NCI-H2081 treated with DMSO at 0.1 percent for 48 hours (cell line): ENCODE results near the gene SIRPD.
"Not testable (repeated sequence)": the region's sequence is repeated elsewhere in the genome, so short reads cannot be mapped to it uniquely, and the experiment has no call there.

Experiments
- DNase-seq: peaks from one replicate; lab custom pipeline; 2025; lab: John Stamatoyannopoulos, UW

SIRPD gene

GRCh38 chr20:1557605-1558004 is at the start of gene SIRPD:
Gene SIRPD, minus strand, starts transcription at chr20:1557705. Its CDS starts 52 bp downstream, at chr20:1557653.
- no peak for DNase-seq

- DNase-seq, result no peak
These were observed 43.2 kb upstream of the SIRPD start for GRCh38 chr20:1600736-1601135.

- no peak for DNase-seq
These were observed 37.8 kb upstream of the SIRPD start for GRCh38 chr20:1595333-1595732.

- DNase-seq, result no peak
These were observed 31.3 kb upstream of the SIRPD start for GRCh38 chr20:1588533-1589460.

GRCh38 chr20:1587781-1588532 is 30.5 kb upstream of the SIRPD start:
- no peak for DNase-seq

- no peak for DNase-seq
These were observed 22.0 kb upstream of the SIRPD start for GRCh38 chr20:1579488-1579887.

- no peak for DNase-seq
These were observed 20.4 kb upstream of the SIRPD start for GRCh38 chr20:1577906-1578305.

- DNase-seq, result not testable (repeated sequence)
These were observed 19.8 kb upstream of the SIRPD start for GRCh38 chr20:1577313-1577712.

GRCh38 chr20:1576641-1577040 is 19.1 kb upstream of the SIRPD start:
- DNase-seq, result no peak

GRCh38 chr20:1576003-1576402 is 18.5 kb upstream of the SIRPD start:
- not testable (repeated sequence) for DNase-seq

- not testable (repeated sequence) for DNase-seq
These were observed 14.1 kb upstream of the SIRPD start for GRCh38 chr20:1571583-1571982.

- no peak for DNase-seq
These were observed 11.9 kb upstream of the SIRPD start for GRCh38 chr20:1569415-1569881.

- no peak for DNase-seq
These were observed 10.6 kb upstream of the SIRPD start for GRCh38 chr20:1568163-1568490.

- no peak for DNase-seq
These were observed 10.1 kb upstream of the SIRPD start for GRCh38 chr20:1567392-1568162.

- no peak for DNase-seq
These were observed 9.2 kb upstream of the SIRPD start for GRCh38 chr20:1566701-1567100.

- no peak for DNase-seq
These were observed 8.0 kb upstream of the SIRPD start for GRCh38 chr20:1565461-1565860.

GRCh38 chr20:1563598-1563997 is 6.1 kb upstream of the SIRPD start:
- DNase-seq, result no peak

- DNase-seq, result no peak
These were observed 5.1 kb upstream of the SIRPD start for GRCh38 chr20:1562622-1563021.

GRCh38 chr20:1561350-1561749 is 3.8 kb upstream of the SIRPD start:
- no peak for DNase-seq

- no peak for DNase-seq
These were observed 1.6 kb downstream of the SIRPD start for GRCh38 chr20:1555952-1556351.

GRCh38 chr20:1539816-1540419 is 17.6 kb downstream of the SIRPD start:
- no peak for DNase-seq

GRCh38 chr20:1538655-1539054 is 18.9 kb downstream of the SIRPD start:
- DNase-seq, result no peak
